Skin of body (tissue), 2 donors: ENCODE measurements around the gene EIF2AK3. TPM values are rescaled to one million over a fixed set of nuclear protein-coding genes. Genes with fewer than 3 reads are reported as not detected.
"Not testable (repeated sequence)": the region's sequence is repeated elsewhere in the genome, so short reads cannot be mapped to it uniquely, and the experiment has no call there.

Experiments used
- DNase-seq: peaks from one replicate; lab custom pipeline; 2025; lab: John Stamatoyannopoulos, UW
- total RNA-seq: library from RNA; depleted of rRNA; stranded (reverse); fragments of >200 nt; gene quantifications from one replicate; pipeline ENCODE4 v1.2.3, GENCODE V29; 2014

EIF2AK3 gene
- total RNA-seq, 1 donor from 2014 or later, result 30.7 TPM

- no peak for DNase-seq
Measured at GRCh38 chr2:88637464-88637863, 10.2 kb upstream of the EIF2AK3 start.

- no peak for DNase-seq
Measured at GRCh38 chr2:88636026-88636425, 8.8 kb upstream of the EIF2AK3 start.

GRCh38 chr2:88632569-88632968 lies 5.3 kb upstream of the EIF2AK3 start:
- no peak for DNase-seq

- DNase-seq, result no peak
Measured at GRCh38 chr2:88628571-88628939, 1.3 kb upstream of the EIF2AK3 start.

GRCh38 chr2:88627856-88628570 lies 749 bp upstream of the EIF2AK3 start:
- DNase-seq, result peak; percentile 94

- DNase-seq, result peak; percentile 5
Measured at GRCh38 chr2:88626171-88627054, 851 bp downstream of the EIF2AK3 start.

GRCh38 chr2:88624477-88624876 lies 2.8 kb downstream of the EIF2AK3 start:
- no peak for DNase-seq

- DNase-seq, result not testable (repeated sequence)
Measured at GRCh38 chr2:88623831-88624465, 3.3 kb downstream of the EIF2AK3 start.

- DNase-seq, result no peak
Measured at GRCh38 chr2:88622307-88622706, 5.0 kb downstream of the EIF2AK3 start.

GRCh38 chr2:88621432-88621831 lies 5.8 kb downstream of the EIF2AK3 start:
- DNase-seq, result no peak

GRCh38 chr2:88620015-88620414 lies 7.2 kb downstream of the EIF2AK3 start:
- DNase-seq, result no peak

GRCh38 chr2:88615822-88616221 lies 11.4 kb downstream of the EIF2AK3 start:
- DNase-seq, result no peak

- no peak for DNase-seq
Measured at GRCh38 chr2:88614497-88615157, 12.6 kb downstream of the EIF2AK3 start.

GRCh38 chr2:88613921-88614320 lies 13.3 kb downstream of the EIF2AK3 start:
- no peak for DNase-seq

- no peak for DNase-seq
Measured at GRCh38 chr2:88608184-88608583, 19.1 kb downstream of the EIF2AK3 start.

GRCh38 chr2:88607416-88607815 lies 19.8 kb downstream of the EIF2AK3 start:
- no peak for DNase-seq

GRCh38 chr2:88606371-88607030 lies 20.8 kb downstream of the EIF2AK3 start:
- DNase-seq, result no peak

- DNase-seq, result no peak
Measured at GRCh38 chr2:88603146-88603545, 24.1 kb downstream of the EIF2AK3 start.

- no peak for DNase-seq
Measured at GRCh38 chr2:88602022-88602421, 25.2 kb downstream of the EIF2AK3 start.

- peak; percentile 31 for DNase-seq
Measured at GRCh38 chr2:88601286-88601685, 26.0 kb downstream of the EIF2AK3 start.

GRCh38 chr2:88600038-88600465 lies 27.2 kb downstream of the EIF2AK3 start:
- peak; percentile 90 for DNase-seq
